Fibroblast of lung (primary cell): Measurements from ENCODE around the gene UBE2U. TPM values are rescaled to one million over a fixed set of nuclear protein-coding genes. Genes with fewer than 3 reads are reported as not detected.

Source experiments
- DNase-seq, 2 donors: peaks; one replicate each; pipeline versions ENCODE4 v3.0.0 to v3.0.0-alpha.2; 2010; ENCODE audit warnings: low read depth in 2 of 2
- H2AFZ ChIP-seq: 2 replicates; pipeline ENCODE4 v1.5.1; 2012; ENCODE audit warnings: low read length, control low read depth, inconsistent platforms
- H3K27ac ChIP-seq: 2 replicates; pipeline ENCODE4 v1.5.1; 2011; ENCODE audit warnings: low read length, control low read depth; ENCODE audit not compliant: insufficient read depth
- H3K27me3 ChIP-seq: 2 replicates; pipeline ENCODE4 v1.5.1; 2011; ENCODE audit warnings: mild to moderate bottlenecking, low read length; ENCODE audit not compliant: control insufficient read depth, insufficient read depth
- H3K36me3 ChIP-seq: 2 replicates; pipeline ENCODE4 v1.5.1; 2011; ENCODE audit warnings: low read length; ENCODE audit not compliant: control insufficient read depth, insufficient read depth
- H3K4me1 ChIP-seq: 2 replicates; pipeline ENCODE4 v1.5.1; 2011; ENCODE audit warnings: low read length; ENCODE audit not compliant: control insufficient read depth, insufficient read depth; ENCODE audit errors: extremely low read depth
- H3K4me2 ChIP-seq: 2 replicates; pipeline ENCODE4 v1.5.1; 2011; ENCODE audit warnings: low read length, control low read depth; ENCODE audit not compliant: insufficient read depth; ENCODE audit errors: extremely low read depth
- H3K4me3 ChIP-seq, 4 experiments: fragments of 200-600 bp in 1 of 4; sonication (generic) in 1 of 4; replicated peaks in 1 of 4; 2 replicates each; pipeline ENCODE4 v1.5.1; 2011 to 2016; ENCODE audit warnings: low read length in 4 of 4, low read depth in 3 of 4, mild to moderate bottlenecking in 3 of 4, control low read depth in 2 of 4, inconsistent platforms in 1 of 4, mixed read lengths in 1 of 4; ENCODE audit not compliant: insufficient read depth in 1 of 4; ENCODE audit errors: control extremely low read depth in 1 of 4
- H3K79me2 ChIP-seq: 2 replicates; pipeline ENCODE4 v1.5.1; 2012; ENCODE audit warnings: mild to moderate bottlenecking, low read length, inconsistent platforms; ENCODE audit not compliant: control insufficient read depth, insufficient read depth
- H3K9ac ChIP-seq: 2 replicates; pipeline ENCODE4 v1.5.1; 2011; ENCODE audit warnings: mild to moderate bottlenecking, low read length, control low read depth; ENCODE audit not compliant: insufficient read depth
- H3K9me3 ChIP-seq: 2 replicates; pipeline ENCODE4 v1.5.1; 2012; ENCODE audit warnings: low read depth, low read length; ENCODE audit not compliant: control insufficient read depth, insufficient read depth
- H4K20me1 ChIP-seq: 2 replicates; pipeline ENCODE4 v1.5.1; 2011; ENCODE audit warnings: low read length; ENCODE audit not compliant: control insufficient read depth, insufficient read depth; ENCODE audit errors: extremely low read depth
- CTCF ChIP-seq, 2 donors: IDR thresholded peaks in 1 of 2; conservative IDR thresholded peaks in 1 of 2; 1 replicate in 1 of 2; 2 replicates in 1 of 2; pipeline ENCODE4 v1.5.1; 2011 to 2012; ENCODE audit warnings: low read length in 2 of 2, control low read depth in 1 of 2, inconsistent platforms in 1 of 2, low read depth in 1 of 2, mild to moderate bottlenecking in 1 of 2
- EZH2 ChIP-seq: IDR thresholded peaks from 2 replicates; pipeline ENCODE4 v1.5.1; 2012; ENCODE audit warnings: low read length, control low read depth, mild to moderate bottlenecking; ENCODE audit errors: missing control alignments
- polyA plus RNA-seq, 2 donors: library from polyadenylated mRNA; depleted of rRNA in 1 of 2; stranded (reverse) in 1 of 2; unstranded in 1 of 2; fragments of >200 nt; gene quantifications; 2 replicates each; pipeline ENCODE4 v1.2.1, GENCODE V29; 2011 to 2012; ENCODE audit warnings: missing spikeins in 1 of 2
- total RNA-seq: library from RNA; depleted of rRNA; stranded (reverse); fragments of >200 nt; gene quantifications from 2 replicates; pipeline ENCODE4 v1.2.1, GENCODE V29; 2014

The UBE2U gene
- total and polyA plus RNA-seq, 2 donors (not counting 1 experiment from before 2014, with no cell fraction given): not detected

GRCh38 chr1:64212031-64212430 is 8.6 kb downstream of the UBE2U start:
- H4K20me1 ChIP-seq: no peaks in the 10 kb centered on the region
- H3K79me2 ChIP-seq: no peaks in the 10 kb centered on the region
- H3K4me1 ChIP-seq: peaks cover 5% of the 10 kb centered on the region
- no peak overlapping the region for H3K9ac ChIP-seq
- no peaks in the 10 kb centered on the region for H3K36me3 ChIP-seq
- TF ChIP-seq EZH2 (no peak), CTCF (conservative IDR thresholded peaks at IDR 0.05 in 1 of 2, IDR thresholded peaks at IDR 0.05 in 1 of 2; ENCODE audit: low read depth in 1 of 2, low read length in 2 of 2) (no peak)
- peak; percentile 54 to 87 for DNase-seq
- H3K27me3 ChIP-seq: no peaks in the 10 kb centered on the region
- H2AFZ ChIP-seq: no peak overlapping the region
- no peak overlapping the region for H3K27ac ChIP-seq
- H3K9me3 ChIP-seq: no peaks in the 10 kb centered on the region
- no peak overlapping the region for H3K4me3 ChIP-seq
- peak overlapping the region; percentile 15 for H3K4me2 ChIP-seq

- no peak overlapping the region for H3K4me3 ChIP-seq
- H4K20me1 ChIP-seq: no peaks in the 10 kb centered on the region
- no peaks in the 10 kb centered on the region for H3K9me3 ChIP-seq
- no peak overlapping the region for H2AFZ ChIP-seq
- DNase-seq: peak in 1 of 2 donors; percentile 31
- H3K27ac ChIP-seq: no peak overlapping the region
- H3K4me2 ChIP-seq: no peak overlapping the region
- H3K4me1 ChIP-seq: peaks cover 5% of the 10 kb centered on the region
- no peaks in the 10 kb centered on the region for H3K36me3 ChIP-seq
- H3K9ac ChIP-seq: no peak overlapping the region
- no peaks in the 10 kb centered on the region for H3K27me3 ChIP-seq
- TF ChIP-seq EZH2 (no peak), CTCF (conservative IDR thresholded peaks at IDR 0.05 in 1 of 2, IDR thresholded peaks at IDR 0.05 in 1 of 2; ENCODE audit: low read depth in 1 of 2, low read length in 2 of 2) (no peak)
- no peaks in the 10 kb centered on the region for H3K79me2 ChIP-seq
Observed at GRCh38 chr1:64215576-64215975, 12.2 kb downstream of the UBE2U start.

- H3K27ac ChIP-seq: no peak overlapping the region
- no peak for TF ChIP-seq CTCF (conservative IDR thresholded peaks at IDR 0.05 in 1 of 2, IDR thresholded peaks at IDR 0.05 in 1 of 2; ENCODE audit: low read depth in 1 of 2, low read length in 2 of 2)
- TF ChIP-seq EZH2: no peak
- peak in 1 of 2 donors; percentile 52 for DNase-seq
- no peak overlapping the region for H2AFZ ChIP-seq
- peaks cover 7% of the 10 kb centered on the region for H3K4me1 ChIP-seq
- no peaks in the 10 kb centered on the region for H3K36me3 ChIP-seq
- no peaks in the 10 kb centered on the region for H4K20me1 ChIP-seq
- no peaks in the 10 kb centered on the region for H3K9me3 ChIP-seq
- no peaks in the 10 kb centered on the region for H3K27me3 ChIP-seq
- H3K9ac ChIP-seq: no peak overlapping the region
- H3K4me3 ChIP-seq: no peak overlapping the region
- H3K4me2 ChIP-seq: no peak overlapping the region
- no peaks in the 10 kb centered on the region for H3K79me2 ChIP-seq
Observed at GRCh38 chr1:64220241-64220640, 16.8 kb downstream of the UBE2U start.
